Nephron progenitor cell (in vitro differentiated cells): ENCODE data around the gene TEAD1.

Experiments
- DNase-seq: peaks from one replicate; pipeline ENCODE4 v3.0.0; 2021
- H3K27ac Mint-ChIP-seq: 2 replicates; pipeline ENCODE4 v1.8.0; 2021; ENCODE audit warnings: mild to moderate bottlenecking, moderate library complexity, mixed read lengths
- H3K27me3 Mint-ChIP-seq: 2 replicates; pipeline ENCODE4 v1.8.0; 2021; ENCODE audit warnings: mild to moderate bottlenecking, low read depth, mixed read lengths; ENCODE audit not compliant: poor library complexity
- H3K36me3 Mint-ChIP-seq: 2 replicates; pipeline ENCODE4 v1.8.0; 2021; ENCODE audit warnings: low read depth, mixed read lengths
- H3K4me1 Mint-ChIP-seq: 2 replicates; pipeline ENCODE4 v1.8.0; 2021; ENCODE audit warnings: mixed read lengths
- H3K4me3 Mint-ChIP-seq: 2 replicates; pipeline ENCODE4 v1.8.0; 2021; ENCODE audit warnings: mild to moderate bottlenecking, moderate library complexity, mixed read lengths
- H3K9me3 Mint-ChIP-seq: 2 replicates; pipeline ENCODE4 v1.8.0; 2021; ENCODE audit warnings: mild to moderate bottlenecking, moderate library complexity, mixed read lengths
- TF ChIP-seq, protein P1 (sequence below): fragments of 200-600 bp; sonication (generic); IDR thresholded peaks from 2 replicates; pipeline ENCODE4 v1.5.0; 2021; ENCODE audit warnings: antibody characterized with exemption

TEAD1 gene

DNA sequence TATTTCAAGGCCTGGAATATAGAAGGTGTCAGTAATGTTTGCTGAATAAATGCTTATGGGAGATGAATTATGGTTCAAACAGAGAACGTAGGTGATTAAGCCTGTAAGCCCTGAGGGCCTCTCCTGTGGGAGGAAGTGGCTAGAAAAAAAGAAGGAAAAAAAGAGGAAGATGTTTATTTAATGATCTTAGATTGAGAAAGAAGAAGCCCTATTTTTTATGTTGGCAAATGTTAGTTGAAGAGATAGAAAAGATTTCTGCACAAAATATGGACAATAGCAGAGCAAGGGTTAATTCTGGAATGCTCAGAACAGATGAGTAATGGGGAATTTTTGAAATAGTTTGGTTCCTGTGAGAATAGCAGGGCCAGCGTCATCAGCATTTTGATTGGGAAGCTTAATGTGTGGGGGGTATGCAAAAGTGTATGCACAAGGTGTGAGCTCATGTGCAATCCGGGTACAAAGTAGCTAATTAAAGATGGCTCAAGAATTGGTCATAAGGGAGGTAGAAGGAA is 95.7 kb downstream of the TEAD1 start:
- Mint-ChIP-seq H3K36me3 (peaks cover 26% of the 10 kb centered on the region), H3K4me3 (no peak overlapping the region), H3K27ac (no peak overlapping the region), H3K9me3 (no peaks in the 10 kb centered on the region), H3K27me3 (no peaks in the 10 kb centered on the region), H3K4me1 (peaks cover 28% of the 10 kb centered on the region)
- TF ChIP-seq, protein P1, sequence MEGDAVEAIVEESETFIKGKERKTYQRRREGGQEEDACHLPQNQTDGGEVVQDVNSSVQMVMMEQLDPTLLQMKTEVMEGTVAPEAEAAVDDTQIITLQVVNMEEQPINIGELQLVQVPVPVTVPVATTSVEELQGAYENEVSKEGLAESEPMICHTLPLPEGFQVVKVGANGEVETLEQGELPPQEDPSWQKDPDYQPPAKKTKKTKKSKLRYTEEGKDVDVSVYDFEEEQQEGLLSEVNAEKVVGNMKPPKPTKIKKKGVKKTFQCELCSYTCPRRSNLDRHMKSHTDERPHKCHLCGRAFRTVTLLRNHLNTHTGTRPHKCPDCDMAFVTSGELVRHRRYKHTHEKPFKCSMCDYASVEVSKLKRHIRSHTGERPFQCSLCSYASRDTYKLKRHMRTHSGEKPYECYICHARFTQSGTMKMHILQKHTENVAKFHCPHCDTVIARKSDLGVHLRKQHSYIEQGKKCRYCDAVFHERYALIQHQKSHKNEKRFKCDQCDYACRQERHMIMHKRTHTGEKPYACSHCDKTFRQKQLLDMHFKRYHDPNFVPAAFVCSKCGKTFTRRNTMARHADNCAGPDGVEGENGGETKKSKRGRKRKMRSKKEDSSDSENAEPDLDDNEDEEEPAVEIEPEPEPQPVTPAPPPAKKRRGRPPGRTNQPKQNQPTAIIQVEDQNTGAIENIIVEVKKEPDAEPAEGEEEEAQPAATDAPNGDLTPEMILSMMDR, result no peak
- DNase-seq, result no peak

DNA sequence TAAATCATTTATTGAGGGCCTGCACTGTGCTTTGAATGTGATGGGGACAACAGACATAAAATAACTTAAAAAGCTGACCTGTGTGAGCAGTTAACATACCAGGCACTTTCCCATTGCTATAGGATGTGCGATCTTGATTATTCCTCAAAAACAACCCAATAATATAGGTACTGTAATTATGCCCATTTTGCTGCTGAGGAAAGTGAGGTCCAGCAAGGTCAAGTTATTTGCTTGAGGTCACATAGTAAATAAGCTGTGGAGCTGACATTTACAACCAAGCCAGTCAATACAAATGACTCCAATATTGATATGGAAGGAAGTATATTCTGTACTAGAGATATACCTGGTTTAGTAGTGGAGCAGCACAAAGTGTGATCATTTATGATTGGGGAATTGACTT is 96.2 kb downstream of the TEAD1 start:
- DNase-seq, result no peak
- no peak overlapping the region for H3K4me3 Mint-ChIP-seq
- peaks cover 33% of the 10 kb centered on the region for H3K4me1 Mint-ChIP-seq
- TF ChIP-seq, protein P1, result no peak
- no peaks in the 10 kb centered on the region for H3K27me3 Mint-ChIP-seq
- no peaks in the 10 kb centered on the region for H3K9me3 Mint-ChIP-seq
- H3K36me3 Mint-ChIP-seq, result peaks cover 23% of the 10 kb centered on the region
- H3K27ac Mint-ChIP-seq, result no peak overlapping the region

DNA sequence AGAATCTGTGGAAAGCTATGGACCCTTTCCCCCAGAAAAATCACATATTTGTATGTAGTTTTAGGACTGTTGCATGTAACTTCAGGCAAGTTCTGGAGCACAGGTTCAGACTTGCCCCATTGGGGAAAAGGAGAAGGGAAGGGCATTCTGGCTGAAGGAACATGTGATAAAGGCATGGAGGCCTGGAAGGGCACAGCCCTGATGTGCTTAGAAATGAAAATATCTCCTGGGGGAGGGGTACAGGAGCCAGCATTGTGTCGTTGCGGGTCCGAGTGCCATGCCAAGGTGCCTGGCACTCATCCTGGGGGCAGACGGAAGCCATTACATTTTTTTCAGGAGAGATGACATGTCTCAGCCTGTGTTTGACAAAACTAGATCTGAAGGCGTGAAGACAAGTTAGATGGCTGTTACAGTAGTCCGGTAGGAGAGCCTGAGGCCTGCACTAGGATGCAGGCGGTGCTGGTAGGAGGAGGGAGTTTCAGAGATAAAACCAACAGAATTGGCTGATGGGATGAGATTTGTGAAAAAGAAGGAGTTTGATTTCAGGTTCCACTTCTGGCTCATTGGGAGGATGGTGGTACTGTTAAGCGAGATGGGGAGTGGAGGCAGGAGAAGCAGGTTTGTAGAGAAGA is 96.9 kb downstream of the TEAD1 start:
- Mint-ChIP-seq H3K27me3 (no peaks in the 10 kb centered on the region), H3K36me3 (peaks cover 17% of the 10 kb centered on the region), H3K9me3 (no peaks in the 10 kb centered on the region), H3K4me1 (peaks cover 40% of the 10 kb centered on the region), H3K27ac (no peak overlapping the region), H3K4me3 (no peak overlapping the region)
- TF ChIP-seq, protein P1, result no peak
- DNase-seq, result no peak

DNA sequence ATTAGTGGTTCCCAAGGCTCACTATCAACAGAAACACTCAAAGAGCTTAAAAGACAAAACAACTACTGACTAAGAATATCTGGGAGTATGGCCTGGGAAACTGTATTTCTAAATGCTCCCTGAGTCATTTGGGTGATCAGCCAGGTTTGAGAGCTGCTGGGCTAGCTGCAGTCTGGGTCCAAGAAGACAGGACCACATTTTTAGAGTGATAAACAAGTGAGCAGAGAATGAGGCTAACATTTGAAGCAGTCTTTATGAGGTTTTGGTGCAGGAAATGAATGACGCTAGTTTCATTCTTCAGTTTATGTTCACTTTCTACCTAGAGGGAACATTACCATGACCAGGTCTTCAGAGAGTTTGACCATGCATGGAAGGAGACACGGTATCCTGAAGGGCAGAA is 97.7 kb downstream of the TEAD1 start:
- Mint-ChIP-seq H3K27ac (no peak overlapping the region), H3K36me3 (peaks cover 11% of the 10 kb centered on the region), H3K27me3 (no peaks in the 10 kb centered on the region), H3K4me3 (no peak overlapping the region), H3K4me1 (peaks cover 36% of the 10 kb centered on the region), H3K9me3 (no peaks in the 10 kb centered on the region)
- DNase-seq, result no peak
- TF ChIP-seq, protein P1, result no peak

DNA sequence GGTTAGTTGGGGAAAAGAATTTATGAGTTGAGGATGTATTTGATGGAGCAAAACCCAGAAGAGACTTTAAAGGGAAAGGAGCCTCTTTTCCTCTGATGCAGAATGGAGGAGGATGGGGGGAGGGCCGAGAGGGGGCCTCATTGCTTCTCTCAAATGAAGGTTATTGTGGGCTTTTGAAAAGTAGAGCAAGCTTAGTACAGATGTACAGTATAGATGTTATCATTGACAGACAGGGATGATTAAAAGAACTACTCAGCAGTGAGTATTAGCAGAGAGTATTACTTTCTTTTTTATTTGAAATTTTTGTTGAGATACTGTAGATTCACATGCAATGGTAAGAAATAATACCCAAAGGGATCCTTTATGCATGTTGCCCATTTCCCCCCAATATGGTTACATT is 98.1 kb downstream of the TEAD1 start:
- Mint-ChIP-seq H3K27me3 (no peaks in the 10 kb centered on the region), H3K9me3 (no peaks in the 10 kb centered on the region), H3K36me3 (peaks cover 6% of the 10 kb centered on the region), H3K4me3 (no peak overlapping the region), H3K27ac (no peak overlapping the region), H3K4me1 (peaks cover 35% of the 10 kb centered on the region)
- no peak for DNase-seq
- TF ChIP-seq, protein P1, result no peak

DNA sequence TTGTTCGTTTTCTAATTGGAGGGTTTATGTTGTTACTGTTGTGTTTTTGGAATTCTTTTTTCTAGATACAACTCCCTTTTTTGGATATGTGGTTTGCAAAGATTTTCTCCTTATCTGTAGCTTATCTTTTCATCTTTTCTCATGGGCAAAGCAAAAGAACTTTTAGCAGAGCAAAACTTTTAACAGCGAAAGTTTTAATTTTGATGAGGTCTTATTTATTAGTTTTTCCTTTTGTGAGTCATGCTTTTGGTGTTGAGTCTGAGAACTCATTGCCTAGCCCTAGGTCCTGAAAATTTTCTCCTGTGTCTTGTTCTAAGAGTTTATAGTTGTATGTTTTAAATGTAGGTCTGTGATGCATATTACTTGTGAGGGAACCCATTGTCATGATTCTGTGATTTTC is 99.4 kb downstream of the TEAD1 start:
- Mint-ChIP-seq H3K4me1 (peaks cover 33% of the 10 kb centered on the region), H3K4me3 (no peak overlapping the region), H3K27ac (peak overlapping the region; percentile 2), H3K27me3 (no peaks in the 10 kb centered on the region), H3K9me3 (no peaks in the 10 kb centered on the region), H3K36me3 (peaks cover 4% of the 10 kb centered on the region)
- no peak for DNase-seq
- TF ChIP-seq, protein P1, result no peak
